GM21786 (cell line): ENCODE data around the gene SLC10A6.
"Not testable (repeated sequence)": the region's sequence is repeated elsewhere in the genome, so short reads cannot be mapped to it uniquely, and the experiment has no call there.

ENCODE experiments used
- ATAC-seq: cut with Tn5 transposase; IDR thresholded peaks from one replicate; pipeline ENCODE4 v1.9.1; 2021; ENCODE audit not compliant: unreplicated experiment

SLC10A6 gene, protein sequence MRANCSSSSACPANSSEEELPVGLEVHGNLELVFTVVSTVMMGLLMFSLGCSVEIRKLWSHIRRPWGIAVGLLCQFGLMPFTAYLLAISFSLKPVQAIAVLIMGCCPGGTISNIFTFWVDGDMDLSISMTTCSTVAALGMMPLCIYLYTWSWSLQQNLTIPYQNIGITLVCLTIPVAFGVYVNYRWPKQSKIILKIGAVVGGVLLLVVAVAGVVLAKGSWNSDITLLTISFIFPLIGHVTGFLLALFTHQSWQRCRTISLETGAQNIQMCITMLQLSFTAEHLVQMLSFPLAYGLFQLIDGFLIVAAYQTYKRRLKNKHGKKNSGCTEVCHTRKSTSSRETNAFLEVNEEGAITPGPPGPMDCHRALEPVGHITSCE

DNA sequence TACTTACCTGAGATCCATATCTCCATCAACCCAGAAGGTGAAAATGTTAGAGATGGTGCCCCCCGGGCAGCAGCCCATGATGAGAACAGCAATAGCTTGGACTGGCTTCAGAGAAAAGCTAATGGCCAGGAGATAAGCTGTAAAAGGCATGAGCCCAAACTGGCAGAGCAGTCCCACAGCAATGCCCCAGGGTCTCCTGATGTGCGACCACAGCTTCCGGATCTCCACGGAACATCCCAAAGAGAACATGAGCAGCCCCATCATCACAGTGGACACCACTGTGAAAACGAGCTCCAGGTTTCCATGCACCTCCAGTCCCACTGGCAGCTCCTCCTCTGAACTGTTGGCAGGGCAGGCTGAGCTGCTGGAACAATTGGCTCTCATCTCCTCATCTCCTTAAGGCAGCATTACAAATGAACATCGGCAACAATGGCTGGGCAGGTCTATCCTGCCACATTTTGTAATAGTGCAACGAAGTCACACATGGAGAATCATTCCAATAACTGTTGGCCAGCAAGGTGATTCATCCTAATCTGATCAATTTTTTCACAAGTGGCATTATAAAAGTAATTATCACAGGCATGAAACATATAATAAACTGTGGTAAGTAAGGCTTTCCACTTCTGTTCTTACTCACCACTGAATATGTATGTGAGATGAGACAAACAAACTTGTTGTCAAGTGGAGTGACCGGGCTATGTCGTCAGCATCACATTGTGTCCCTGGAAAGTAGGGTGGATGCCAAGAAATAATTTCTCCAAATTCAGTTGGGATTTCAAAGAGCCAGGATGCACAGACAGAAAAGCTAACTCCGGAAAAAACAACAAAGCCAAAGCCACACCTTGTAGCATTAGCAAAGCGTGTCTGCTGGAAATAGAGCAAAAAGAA is at the start of gene SLC10A6:
TSS of gene SLC10A6 (minus strand) at position 653 of the 888 bp plus-strand sequence. CDS start at position 384, 269 bp downstream.
- ATAC-seq, result no peak

GRCh38 chr4:86898562-86898961 is 49.4 kb upstream of the SLC10A6 start:
- ATAC-seq, result no peak

DNA sequence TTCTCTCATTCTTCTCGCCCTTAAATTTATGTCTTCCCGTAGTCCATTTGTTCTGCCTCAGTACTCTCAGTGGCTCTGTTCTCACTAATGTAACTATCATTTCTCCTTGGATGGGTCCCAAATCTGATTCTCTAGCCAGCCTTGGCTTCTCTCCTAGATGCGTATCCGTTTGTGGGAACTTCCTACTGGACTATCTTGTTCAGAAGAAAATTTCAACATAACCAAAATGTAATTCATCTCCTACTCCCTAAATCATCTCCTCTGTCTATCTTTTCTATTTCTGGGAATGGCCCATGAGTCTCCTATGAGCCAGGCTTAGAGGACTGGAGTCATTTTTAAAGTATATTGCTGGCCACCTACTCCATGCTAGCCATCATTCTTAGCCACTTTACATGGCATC is 47.4 kb upstream of the SLC10A6 start:
- ATAC-seq, result no peak

DNA sequence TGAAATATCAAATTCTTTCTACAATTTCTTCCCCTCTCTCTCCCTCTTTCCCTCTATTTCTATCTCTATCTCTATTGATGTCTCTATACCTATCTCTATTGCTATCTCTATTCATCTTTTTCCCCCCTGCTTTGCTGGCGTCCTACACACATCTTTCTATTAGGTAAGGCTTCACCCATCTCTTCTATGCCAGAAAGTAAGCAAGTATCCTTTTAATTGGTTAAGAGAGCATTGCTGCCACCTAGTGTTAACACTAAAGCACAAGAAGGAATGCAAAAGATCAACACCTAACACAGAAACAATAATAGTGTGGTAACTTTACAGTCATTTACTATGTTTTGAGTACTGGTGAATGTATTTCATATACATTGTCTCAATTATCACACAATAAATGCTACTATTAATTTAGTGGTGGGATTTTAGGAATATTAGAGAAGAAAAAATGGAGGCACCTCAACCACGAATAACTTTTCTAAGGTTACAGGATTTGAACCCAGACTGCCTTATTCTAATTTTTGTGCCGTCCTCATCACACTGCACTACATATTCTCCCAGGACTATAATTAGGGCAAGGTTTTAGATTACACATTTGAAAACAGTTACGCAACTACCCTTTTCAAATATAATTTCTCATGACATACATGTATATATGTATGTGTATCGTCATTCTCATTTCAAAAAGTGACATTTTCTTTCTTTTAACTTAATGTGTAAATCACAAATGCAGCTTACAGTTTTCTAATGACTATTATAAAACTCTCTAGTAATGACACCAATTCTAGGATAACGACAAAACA is 46.7 kb upstream of the SLC10A6 start:
- ATAC-seq, result peak; percentile 49

- no peak for ATAC-seq
Measured at GRCh38 chr4:86894455-86894854, 45.3 kb upstream of the SLC10A6 start.

GRCh38 chr4:86893136-86893535 is 44.0 kb upstream of the SLC10A6 start:
- no peak for ATAC-seq

DNA sequence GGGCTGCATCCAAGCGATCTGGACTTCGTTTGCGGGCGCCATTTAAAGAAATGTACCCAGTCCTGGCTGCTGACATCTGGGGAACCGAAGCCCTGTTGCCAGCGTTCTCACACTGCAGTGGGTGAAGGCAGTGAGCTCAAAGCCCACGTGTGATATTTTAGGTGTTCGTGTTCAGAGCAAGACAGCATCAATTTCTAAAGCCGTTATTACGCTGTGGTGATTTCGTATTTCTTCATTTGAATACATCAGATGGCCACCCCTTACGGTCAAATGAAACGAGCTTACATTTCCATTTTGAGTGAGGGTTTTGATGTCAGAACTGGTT is 43.4 kb upstream of the SLC10A6 start:
- no peak for ATAC-seq

GRCh38 chr4:86891762-86892635 is 42.8 kb upstream of the SLC10A6 start, which contains the start of gene C4orf36:
Gene C4orf36, minus strand, starts transcription at chr4:86892422. Its CDS starts 902 bp downstream, at chr4:86891520.
- ATAC-seq, result peak; percentile 48

DNA sequence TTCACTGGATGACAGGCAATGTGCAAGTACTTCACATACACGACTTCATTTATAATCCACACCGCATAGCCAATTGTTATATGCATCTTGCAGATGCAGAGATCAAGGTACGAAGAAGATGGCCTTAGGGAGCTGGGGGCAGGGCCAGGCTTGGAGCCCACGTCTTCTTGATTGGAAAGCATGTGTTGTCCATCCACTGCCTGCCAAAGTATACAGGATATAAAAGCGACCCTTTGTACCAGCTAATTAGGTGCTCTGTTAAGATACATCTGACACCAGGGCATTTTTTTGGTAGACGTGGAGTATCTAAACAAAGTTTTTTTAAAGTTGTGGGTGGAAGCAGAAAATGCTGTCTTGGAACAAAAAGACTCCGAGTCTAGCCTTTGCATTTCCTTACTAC is 41.6 kb upstream of the SLC10A6 start:
- no peak for ATAC-seq

DNA sequence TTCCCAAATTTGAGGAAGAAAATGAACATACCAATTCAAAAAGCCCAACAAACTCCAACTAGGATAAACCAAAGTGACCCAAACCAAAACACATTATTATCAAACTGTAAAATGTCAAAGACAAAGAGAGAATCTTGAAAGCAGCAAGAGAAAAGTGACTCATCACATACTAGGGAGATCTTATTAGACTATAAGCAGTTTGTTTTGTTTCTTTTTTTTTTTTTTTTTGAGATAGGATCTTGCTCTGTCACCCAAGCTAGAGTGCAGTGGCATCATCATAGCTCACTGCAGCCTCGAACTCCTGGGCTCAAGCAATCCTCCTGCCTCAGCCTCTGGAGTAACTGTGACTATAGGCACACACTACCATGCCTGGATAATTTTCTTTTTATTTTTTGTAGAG is 30.5 kb upstream of the SLC10A6 start:
- ATAC-seq, result no peak

GRCh38 chr4:86878640-86879039 is 29.5 kb upstream of the SLC10A6 start:
- ATAC-seq, result no peak

DNA sequence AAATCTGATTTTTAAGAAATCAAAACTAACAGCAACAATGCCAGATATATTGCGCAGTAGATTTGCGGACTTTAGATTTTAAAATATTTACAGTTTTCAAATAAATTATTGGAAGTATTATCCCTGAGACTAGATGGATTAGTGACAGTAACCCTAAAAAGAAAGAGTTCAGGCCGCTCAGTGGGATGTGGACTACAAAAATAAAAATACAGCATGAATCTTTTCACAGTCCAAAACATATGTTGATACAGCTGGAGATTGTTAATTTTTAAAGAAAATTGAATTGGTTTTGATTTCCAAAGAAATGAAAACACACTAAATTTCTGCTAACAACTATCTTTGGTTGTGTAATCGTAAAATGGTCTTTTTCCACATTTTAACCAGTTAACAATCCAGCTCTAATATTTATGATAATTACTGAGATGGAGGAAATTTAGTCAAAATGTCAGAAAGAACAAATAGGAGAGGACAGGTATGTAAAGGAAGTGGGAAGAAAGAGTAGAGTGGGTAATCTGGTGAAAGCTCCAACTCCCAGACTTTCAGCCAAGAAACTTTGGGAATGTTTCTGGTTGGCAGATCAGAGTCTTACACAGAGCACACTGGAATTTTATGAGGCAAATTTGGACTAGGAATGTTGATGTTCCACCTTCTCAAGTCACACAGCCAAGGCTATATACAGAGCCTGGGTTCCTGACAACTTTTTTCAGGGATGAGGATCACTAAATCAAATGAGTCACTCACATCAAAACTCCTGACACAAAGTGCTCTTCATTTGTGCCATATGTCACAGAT is 27.9 kb upstream of the SLC10A6 start:
- ATAC-seq, result no peak

GRCh38 chr4:86875436-86875835 is 26.3 kb upstream of the SLC10A6 start:
- not testable (repeated sequence) for ATAC-seq

GRCh38 chr4:86872135-86872534 is 23.0 kb upstream of the SLC10A6 start:
- ATAC-seq, result no peak

GRCh38 chr4:86870442-86871069 is 21.4 kb upstream of the SLC10A6 start:
- no peak for ATAC-seq

DNA sequence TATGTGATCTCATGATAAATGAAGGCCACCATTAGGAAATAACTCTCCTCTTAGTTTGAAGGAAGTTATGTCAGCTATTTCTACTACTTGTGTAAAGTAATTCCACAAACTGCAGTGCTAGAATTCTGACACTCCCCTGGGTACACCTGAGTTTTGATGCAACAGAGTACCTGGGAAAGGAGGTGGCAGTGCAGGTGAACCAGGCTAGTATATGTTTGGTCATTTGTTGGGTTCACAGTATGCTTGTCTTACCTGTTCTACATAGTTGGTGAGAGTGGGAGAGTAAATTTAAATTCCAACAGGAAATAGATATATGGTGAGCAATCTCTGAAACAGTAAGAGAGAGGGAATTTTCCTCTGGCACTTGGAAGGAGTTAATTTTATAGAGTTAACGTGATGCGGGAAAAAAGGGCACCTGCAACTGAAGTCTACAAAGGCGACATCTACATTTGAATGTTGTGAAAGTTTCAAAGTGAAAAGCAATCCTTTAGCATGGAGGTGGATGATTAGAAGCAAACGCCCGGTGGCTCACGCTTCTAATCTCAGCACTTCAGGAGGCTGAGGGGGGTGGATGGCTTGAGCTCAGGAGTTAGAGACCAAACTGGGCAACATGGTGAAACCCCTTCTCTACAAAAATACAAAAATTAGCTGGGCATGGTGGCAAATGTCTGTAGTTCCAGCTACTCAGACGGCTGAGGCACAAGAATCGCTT is 8.3 kb upstream of the SLC10A6 start:
- ATAC-seq, result no peak

GRCh38 chr4:86856896-86857295 is 7.7 kb upstream of the SLC10A6 start:
- no peak for ATAC-seq

DNA sequence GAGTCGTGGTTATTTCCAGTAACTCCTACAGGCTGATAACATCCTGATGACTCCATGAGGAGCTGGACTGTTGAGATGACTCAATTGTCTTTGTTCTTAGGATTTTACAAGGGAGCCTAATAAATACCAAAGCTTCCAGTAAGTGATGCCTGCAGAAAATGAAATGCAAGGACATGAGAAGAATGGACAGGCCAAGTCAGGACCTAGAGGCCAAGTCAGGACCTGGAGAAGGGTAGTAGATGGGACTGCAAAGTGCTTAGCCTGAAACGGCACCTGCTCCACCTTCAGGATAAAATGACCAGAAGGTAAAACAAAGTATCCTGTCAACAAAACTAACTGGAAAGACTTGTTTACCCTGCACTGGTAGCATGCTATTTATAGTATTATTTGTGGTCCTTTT is 6.4 kb upstream of the SLC10A6 start:
- no peak for ATAC-seq
